Nephron progenitor cell (in vitro differentiated cells): ENCODE results near the gene PCNX2.
A peak's percentile ranks its signal among the peaks of the same experiment; 100 is the strongest.

Experiments
- DNase-seq: peaks from one replicate; pipeline ENCODE4 v3.0.0; 2021
- H3K27ac Mint-ChIP-seq: 2 replicates; pipeline ENCODE4 v1.8.0; 2021; ENCODE audit warnings: mild to moderate bottlenecking, moderate library complexity, mixed read lengths
- H3K27me3 Mint-ChIP-seq: 2 replicates; pipeline ENCODE4 v1.8.0; 2021; ENCODE audit warnings: mild to moderate bottlenecking, low read depth, mixed read lengths; ENCODE audit not compliant: poor library complexity
- H3K36me3 Mint-ChIP-seq: 2 replicates; pipeline ENCODE4 v1.8.0; 2021; ENCODE audit warnings: low read depth, mixed read lengths
- H3K4me1 Mint-ChIP-seq: 2 replicates; pipeline ENCODE4 v1.8.0; 2021; ENCODE audit warnings: mixed read lengths
- H3K4me3 Mint-ChIP-seq: 2 replicates; pipeline ENCODE4 v1.8.0; 2021; ENCODE audit warnings: mild to moderate bottlenecking, moderate library complexity, mixed read lengths
- H3K9me3 Mint-ChIP-seq: 2 replicates; pipeline ENCODE4 v1.8.0; 2021; ENCODE audit warnings: mild to moderate bottlenecking, moderate library complexity, mixed read lengths
- CTCF ChIP-seq: fragments of 200-600 bp; sonication (generic); IDR thresholded peaks from 2 replicates; pipeline ENCODE4 v1.5.0; 2021; ENCODE audit warnings: antibody characterized with exemption

PCNX2 gene

GRCh38 chr1:233295237-233295974, at the start of gene PCNX2:
Gene PCNX2 (minus strand): TSS chr1:233295725. CDS start chr1:233295478, 247 bp downstream.
- Mint-ChIP-seq H3K27ac (no peak within 1 kb of the TSS), H3K36me3 (no peaks in the 10 kb centered on the region), H3K4me3 (peak within 1 kb of the TSS; percentile 84)

DNA sequence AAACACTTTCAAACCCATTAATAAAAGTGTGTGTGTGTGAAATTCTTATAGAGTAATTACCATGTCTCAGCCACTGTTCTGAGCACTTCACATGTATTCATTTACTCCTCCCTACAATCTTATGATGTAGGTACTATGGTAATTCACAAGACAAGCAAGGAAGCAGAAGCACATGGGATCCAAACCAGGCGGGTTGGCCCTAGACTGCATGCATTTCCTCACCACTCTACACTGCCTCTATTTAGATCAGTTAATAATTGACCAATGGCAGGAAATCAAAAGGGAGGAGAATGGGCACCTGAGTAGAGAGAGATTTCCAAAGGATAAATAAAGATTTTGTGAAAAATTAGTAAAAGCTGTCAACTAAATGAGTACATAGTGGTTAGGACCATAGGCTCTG, 47.7 kb upstream of the PCNX2 start:
- no peak overlapping the region for H3K27ac Mint-ChIP-seq
- peaks cover 26% of the 10 kb centered on the region for H3K27me3 Mint-ChIP-seq
- DNase-seq: no peak
- TF ChIP-seq CTCF: no peak
- H3K4me1 Mint-ChIP-seq: peaks cover 5% of the 10 kb centered on the region
- no peaks in the 10 kb centered on the region for H3K36me3 Mint-ChIP-seq
- H3K4me3 Mint-ChIP-seq: no peak overlapping the region
- peaks cover 8% of the 10 kb centered on the region for H3K9me3 Mint-ChIP-seq

More at GRCh38 chr1:233295237-233295974, at the start of gene PCNX2:
- Mint-ChIP-seq H3K9me3 (no peaks in the 10 kb centered on the region), H3K4me1 (peaks cover 14% of the 10 kb centered on the region), H3K27me3 (peaks cover 3% of the 10 kb centered on the region)
- TF ChIP-seq CTCF: no peak
- DNase-seq: peak; percentile 60

- no peaks in the 10 kb centered on the region for H3K36me3 Mint-ChIP-seq
Measured at GRCh38 chr1:233342086-233342485, 46.6 kb upstream of the PCNX2 start.

DNA sequence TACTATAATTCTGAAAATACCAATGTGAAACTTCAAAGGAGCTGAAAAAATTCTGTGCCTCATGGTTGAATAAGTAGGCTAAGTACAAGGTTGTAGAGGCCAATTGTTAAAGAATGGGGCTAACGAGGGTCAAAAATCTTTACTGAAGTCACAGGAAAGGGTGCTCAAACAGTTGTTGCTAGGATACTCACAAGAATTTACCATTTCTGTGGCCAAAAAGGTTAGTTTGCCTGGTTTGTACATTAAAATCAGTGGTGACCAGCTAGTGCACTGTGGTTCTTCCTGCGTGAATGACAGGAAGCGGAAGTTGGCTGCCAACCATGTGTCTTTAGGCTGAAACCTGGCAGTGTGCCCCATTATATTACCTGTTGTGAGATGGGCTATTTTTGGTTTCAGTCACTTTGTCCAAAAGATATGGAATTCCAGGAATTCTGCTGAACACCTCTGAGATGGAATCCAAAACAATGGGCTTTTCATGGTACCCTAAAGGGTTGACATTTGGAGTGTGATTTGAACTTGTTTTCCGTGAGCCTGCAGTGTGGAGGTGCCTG, 45.5 kb upstream of the PCNX2 start:
- Mint-ChIP-seq H3K36me3 (no peaks in the 10 kb centered on the region), H3K27me3 (peaks cover 18% of the 10 kb centered on the region), H3K4me1 (peaks cover 5% of the 10 kb centered on the region), H3K27ac (no peak overlapping the region), H3K4me3 (no peak overlapping the region), H3K9me3 (peaks cover 8% of the 10 kb centered on the region)
- no peak for DNase-seq
- no peak for TF ChIP-seq CTCF

More at GRCh38 chr1:233342086-233342485, 46.6 kb upstream of the PCNX2 start:
- no peak overlapping the region for H3K27ac Mint-ChIP-seq
- no peak for TF ChIP-seq CTCF
- peaks cover 5% of the 10 kb centered on the region for H3K4me1 Mint-ChIP-seq
- no peak overlapping the region for H3K4me3 Mint-ChIP-seq
- peaks cover 8% of the 10 kb centered on the region for H3K9me3 Mint-ChIP-seq
- DNase-seq: no peak
- peaks cover 22% of the 10 kb centered on the region for H3K27me3 Mint-ChIP-seq

- peaks cover 8% of the 10 kb centered on the region for H3K9me3 Mint-ChIP-seq
- H3K27ac Mint-ChIP-seq: no peak overlapping the region
- no peaks in the 10 kb centered on the region for H3K36me3 Mint-ChIP-seq
- no peak for TF ChIP-seq CTCF
- H3K4me1 Mint-ChIP-seq: peaks cover 5% of the 10 kb centered on the region
- no peak for DNase-seq
- no peak overlapping the region for H3K4me3 Mint-ChIP-seq
- peaks cover 18% of the 10 kb centered on the region for H3K27me3 Mint-ChIP-seq
Measured at GRCh38 chr1:233340031-233340555, 44.6 kb upstream of the PCNX2 start.
